Measurements from ENCODE around the gene SPACA5. TPM values are rescaled to one million over a fixed set of nuclear protein-coding genes. Genes with fewer than 3 reads are reported as not detected.

Gene SPACA5
- total RNA-seq, 1 donor from 2014 or later, result not detected

DNA sequence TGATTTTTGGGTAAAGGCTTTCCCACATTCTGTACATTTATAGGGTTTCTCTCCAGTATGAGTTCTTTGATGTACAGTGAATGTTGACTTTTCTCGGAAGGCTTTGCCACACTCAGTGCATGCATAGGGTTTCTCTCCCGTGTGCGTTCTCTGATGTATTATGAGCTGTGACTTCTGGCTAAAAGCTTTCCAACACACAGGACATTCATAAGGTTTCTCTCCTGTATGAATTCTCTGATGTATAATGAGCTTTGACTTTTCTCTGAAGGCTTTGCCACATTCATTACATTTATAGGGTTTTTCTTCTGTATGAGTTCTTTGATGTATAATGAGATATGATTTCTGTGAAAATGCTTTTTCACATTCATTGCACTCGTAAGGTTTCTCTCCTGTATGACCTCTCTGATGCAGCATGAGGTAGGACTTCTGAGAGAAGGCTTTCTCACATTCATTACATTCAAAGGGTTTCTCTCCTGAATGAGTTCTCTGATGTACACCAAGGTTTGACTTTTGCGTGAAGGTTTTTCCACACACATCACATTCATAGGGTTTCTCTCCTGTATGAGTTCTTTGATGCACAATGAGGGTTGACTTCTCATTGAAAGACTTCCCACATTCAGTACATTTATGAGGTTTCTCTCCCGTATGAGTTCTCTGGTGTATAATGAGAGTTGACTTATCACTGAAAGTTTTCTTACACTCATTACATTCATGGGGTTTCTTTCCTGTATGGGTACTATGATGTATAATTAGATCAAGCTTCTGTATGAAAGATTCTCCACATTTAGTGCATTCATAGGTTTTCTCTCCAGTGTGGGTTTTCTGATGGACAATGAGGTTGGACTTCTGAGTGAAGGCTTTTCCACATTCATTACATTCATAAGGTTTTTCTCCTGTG is 30.3 kb upstream of the SPACA5 start:
- Mint-ChIP-seq H3K9me3 (ENCODE audit: low read depth) (peaks cover 79% of the 10 kb centered on the region), H3K27ac (no peak overlapping the region), H3K4me3 (ENCODE audit: low read depth) (no peak overlapping the region), H3K36me3 (ENCODE audit: insufficient read depth) (peaks cover 77% of the 10 kb centered on the region), H3K4me1 (ENCODE audit: low read depth) (no peaks in the 10 kb centered on the region), H3K27me3 (no peaks in the 10 kb centered on the region)
- DNase-seq (ENCODE audit: low spot score, unreplicated experiment), result no peak
- TF ChIP-seq, protein P1, sequence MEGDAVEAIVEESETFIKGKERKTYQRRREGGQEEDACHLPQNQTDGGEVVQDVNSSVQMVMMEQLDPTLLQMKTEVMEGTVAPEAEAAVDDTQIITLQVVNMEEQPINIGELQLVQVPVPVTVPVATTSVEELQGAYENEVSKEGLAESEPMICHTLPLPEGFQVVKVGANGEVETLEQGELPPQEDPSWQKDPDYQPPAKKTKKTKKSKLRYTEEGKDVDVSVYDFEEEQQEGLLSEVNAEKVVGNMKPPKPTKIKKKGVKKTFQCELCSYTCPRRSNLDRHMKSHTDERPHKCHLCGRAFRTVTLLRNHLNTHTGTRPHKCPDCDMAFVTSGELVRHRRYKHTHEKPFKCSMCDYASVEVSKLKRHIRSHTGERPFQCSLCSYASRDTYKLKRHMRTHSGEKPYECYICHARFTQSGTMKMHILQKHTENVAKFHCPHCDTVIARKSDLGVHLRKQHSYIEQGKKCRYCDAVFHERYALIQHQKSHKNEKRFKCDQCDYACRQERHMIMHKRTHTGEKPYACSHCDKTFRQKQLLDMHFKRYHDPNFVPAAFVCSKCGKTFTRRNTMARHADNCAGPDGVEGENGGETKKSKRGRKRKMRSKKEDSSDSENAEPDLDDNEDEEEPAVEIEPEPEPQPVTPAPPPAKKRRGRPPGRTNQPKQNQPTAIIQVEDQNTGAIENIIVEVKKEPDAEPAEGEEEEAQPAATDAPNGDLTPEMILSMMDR (IDR thresholded peaks at IDR 0.05; ENCODE audit: unreplicated experiment), result no peak

DNA sequence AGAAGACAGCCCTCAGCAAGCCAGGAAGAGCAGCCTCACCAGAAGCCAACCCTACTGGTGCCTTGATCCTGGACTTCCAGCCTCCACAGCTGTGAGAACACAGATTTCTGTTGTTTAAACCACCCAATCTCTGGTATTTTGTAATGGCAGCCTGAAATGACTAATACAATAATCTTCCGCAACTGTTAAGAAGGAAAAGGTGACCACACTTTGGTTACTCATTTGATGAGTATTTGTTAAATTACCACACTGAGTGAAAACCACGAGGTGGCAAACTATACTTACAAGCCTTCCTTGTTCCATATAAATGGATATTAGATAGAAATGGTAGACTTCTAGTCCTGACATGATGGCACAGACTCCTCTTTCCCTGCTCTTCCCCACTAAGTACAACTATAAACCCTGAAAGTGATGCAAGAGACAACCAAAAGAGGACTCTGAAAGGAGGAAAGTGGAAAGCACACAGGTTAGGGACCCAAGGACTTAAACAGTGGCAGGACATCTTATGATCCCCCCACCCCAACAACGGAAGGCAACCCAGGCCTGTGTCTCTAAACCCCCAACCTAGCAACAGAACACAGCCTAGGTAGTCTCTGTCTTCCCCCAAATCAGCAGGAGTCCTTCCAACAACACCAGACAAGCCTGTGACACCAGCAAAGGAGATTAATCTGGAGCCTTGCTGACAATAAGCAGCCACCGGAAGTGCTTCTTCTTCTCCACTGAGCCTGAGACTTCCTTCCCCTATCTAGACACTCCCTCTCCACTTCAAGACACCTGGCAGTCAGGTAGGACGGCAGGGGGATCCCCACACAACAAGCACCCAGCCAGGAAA is 15.3 kb upstream of the SPACA5 start:
- Mint-ChIP-seq H3K4me3 (ENCODE audit: low read depth) (no peak overlapping the region), H3K27ac (no peak overlapping the region), H3K36me3 (ENCODE audit: insufficient read depth) (peaks cover 36% of the 10 kb centered on the region), H3K4me1 (ENCODE audit: low read depth) (peaks cover 2% of the 10 kb centered on the region), H3K27me3 (no peaks in the 10 kb centered on the region), H3K9me3 (ENCODE audit: low read depth) (peaks cover 31% of the 10 kb centered on the region)
- no peak for DNase-seq (ENCODE audit: low spot score, unreplicated experiment)
- TF ChIP-seq, protein P1 (IDR thresholded peaks at IDR 0.05; ENCODE audit: unreplicated experiment), result no peak

- Mint-ChIP-seq H3K9me3 (ENCODE audit: low read depth) (peaks cover 28% of the 10 kb centered on the region), H3K4me3 (ENCODE audit: low read depth) (no peak overlapping the region), H3K27ac (no peak overlapping the region), H3K36me3 (ENCODE audit: insufficient read depth) (peaks cover 32% of the 10 kb centered on the region), H3K4me1 (ENCODE audit: low read depth) (peaks cover 2% of the 10 kb centered on the region), H3K27me3 (no peaks in the 10 kb centered on the region)
- TF ChIP-seq, protein P1 (IDR thresholded peaks at IDR 0.05; ENCODE audit: unreplicated experiment), result no peak
- DNase-seq (ENCODE audit: low spot score, unreplicated experiment), result no peak
These were observed 14.8 kb upstream of the SPACA5 start for GRCh38 chrX:47992095-47992380.

DNA sequence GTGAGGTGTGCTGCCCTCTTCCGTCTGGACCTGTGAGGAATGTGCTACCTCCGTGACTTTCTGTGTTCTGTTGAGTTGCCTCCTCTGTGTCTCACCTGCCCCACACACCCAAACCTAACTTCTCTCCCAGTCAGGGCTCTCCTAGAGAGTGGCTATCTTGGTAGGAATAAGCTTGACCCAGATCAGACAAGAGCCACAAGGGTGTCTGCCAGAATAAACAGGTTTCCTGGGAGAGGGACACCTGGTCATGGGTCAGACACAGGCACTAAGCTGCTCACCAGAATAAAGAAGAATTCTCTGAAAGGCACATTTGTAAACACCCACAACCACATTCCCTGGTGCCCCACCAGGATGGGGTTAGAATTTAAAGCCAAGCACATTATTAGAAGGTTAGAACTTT is 14.1 kb upstream of the SPACA5 start:
- Mint-ChIP-seq H3K4me1 (ENCODE audit: low read depth) (peaks cover 2% of the 10 kb centered on the region), H3K4me3 (ENCODE audit: low read depth) (no peak overlapping the region), H3K27me3 (no peaks in the 10 kb centered on the region), H3K36me3 (ENCODE audit: insufficient read depth) (peaks cover 27% of the 10 kb centered on the region), H3K9me3 (ENCODE audit: low read depth) (peaks cover 21% of the 10 kb centered on the region), H3K27ac (peak overlapping the region; percentile 35)
- TF ChIP-seq, protein P1 (IDR thresholded peaks at IDR 0.05; ENCODE audit: unreplicated experiment), result no peak
- DNase-seq (ENCODE audit: low spot score, unreplicated experiment), result no peak

- Mint-ChIP-seq H3K27me3 (no peaks in the 10 kb centered on the region), H3K4me1 (ENCODE audit: low read depth) (peaks cover 7% of the 10 kb centered on the region), H3K36me3 (ENCODE audit: insufficient read depth) (peaks cover 17% of the 10 kb centered on the region), H3K27ac (no peak overlapping the region), H3K4me3 (ENCODE audit: low read depth) (no peak overlapping the region), H3K9me3 (ENCODE audit: low read depth) (peaks cover 5% of the 10 kb centered on the region)
- no peak for DNase-seq (ENCODE audit: low spot score, unreplicated experiment)
- TF ChIP-seq, protein P1 (IDR thresholded peaks at IDR 0.05; ENCODE audit: unreplicated experiment), result no peak
These were observed 5.5 kb upstream of the SPACA5 start for GRCh38 chrX:48001260-48001659.

Measured in progenitor cell of endocrine pancreas (in vitro differentiated cells).